Endothelial cell of umbilical vein (primary cell): Measurements from ENCODE around the gene AFAP1L2. TPM values are rescaled to one million over a fixed set of nuclear protein-coding genes. Genes with fewer than 3 reads are reported as not detected.

Source experiments
- BruUV-seq: library from RNA; stranded (reverse); fragments of 400-500 nt; replicated peaks from 2 replicates; lab custom pipeline; 2021; lab: Mats Ljungman, UMichigan
- CTCF ChIA-PET: fragments of 300-600, 350-600 bp; sonication (Branson Sonifier 250); formaldehyde crosslinking; loops from one replicate; lab custom pipeline; 2021; ENCODE audit warnings: antibody characterized with exemption, inconsistent platforms; lab: Charles Lee
- POLR2A ChIA-PET: fragments of 300-600, 350-600 bp; sonication (Branson Sonifier 250); formaldehyde crosslinking; loops from one replicate; lab custom pipeline; 2021; ENCODE audit warnings: antibody characterized with exemption, inconsistent platforms; lab: Charles Lee
- DNase-seq: peaks from one replicate; pipeline ENCODE4 v3.0.0-alpha.2; 2011; ENCODE audit warnings: low read depth, low spot score
- FAIRE-seq: peaks from 2 replicates; lab custom pipeline; 2011; peaks lifted over from hg19 to GRCh38; lab: Jason Lieb, UNC
- H2AFZ ChIP-seq: 2 replicates; pipeline ENCODE4 v1.6.0; 2012; ENCODE audit warnings: low read depth, low read length, control low read depth, inconsistent platforms
- H3K27ac ChIP-seq: 2 replicates; pipeline ENCODE4 v1.5.1; 2011; ENCODE audit warnings: low read depth, mild to moderate bottlenecking, control low read depth, low read length, moderate library complexity; ENCODE audit not compliant: insufficient read depth
- H3K27me3 ChIP-seq, 2 experiments: 2 replicates each; pipeline versions ENCODE4 v1.6.0 to v1.6.1; 2011; ENCODE audit warnings: low read length in 2 of 2, mixed read lengths in 1 of 2; ENCODE audit not compliant: control insufficient read depth in 2 of 2, insufficient read depth in 2 of 2
- H3K36me3 ChIP-seq, 2 experiments: 2 replicates in 1 of 2; 3 replicates in 1 of 2; pipeline ENCODE4 v1.5.1; 2011; ENCODE audit warnings: low read length in 2 of 2, mild to moderate bottlenecking in 1 of 2, moderate library complexity in 1 of 2; ENCODE audit not compliant: control insufficient read depth in 2 of 2, insufficient read depth in 2 of 2; ENCODE audit errors: extremely low read depth in 1 of 2
- H3K4me1 ChIP-seq: 3 replicates; pipeline ENCODE4 v1.5.1; 2011; ENCODE audit warnings: mild to moderate bottlenecking, low read length; ENCODE audit not compliant: control insufficient read depth, insufficient read depth; ENCODE audit errors: extremely low read depth
- H3K4me2 ChIP-seq: 2 replicates; pipeline ENCODE4 v1.6.1; 2011; ENCODE audit warnings: low read length, control low read depth, mixed read lengths; ENCODE audit not compliant: insufficient read depth
- H3K4me3 ChIP-seq, 3 experiments: fragments of 200-600 bp in 1 of 3; sonication (generic), shearing (Covaris generic) in 1 of 3; replicated peaks in 1 of 3; 2 replicates each; pipeline ENCODE4 v1.5.1; 2011 to 2016; ENCODE audit warnings: control low read depth in 3 of 3, low read length in 3 of 3, mild to moderate bottlenecking in 2 of 3, inconsistent platforms in 1 of 3, low read depth in 1 of 3, moderate library complexity in 1 of 3; ENCODE audit not compliant: insufficient read depth in 1 of 3
- H3K79me2 ChIP-seq: 2 replicates; pipeline ENCODE4 v1.6.0; 2012; ENCODE audit warnings: low read length, inconsistent platforms; ENCODE audit not compliant: control insufficient read depth, insufficient read depth
- H3K9ac ChIP-seq: replicated peaks from 2 replicates; pipeline ENCODE3; 2011; ENCODE audit warnings: low read length, control low read depth; ENCODE audit not compliant: insufficient read depth; ENCODE audit errors: extremely low read depth
- H3K9me1 ChIP-seq: replicated peaks from 3 replicates; pipeline ENCODE4 v1.6.0; 2011; ENCODE audit warnings: mild to moderate bottlenecking, low read length; ENCODE audit not compliant: control insufficient read depth, insufficient read depth; ENCODE audit errors: extremely low read depth
- H3K9me3 ChIP-seq: replicated peaks from 2 replicates; pipeline ENCODE4 v1.5.1; 2012; ENCODE audit warnings: low read length, inconsistent platforms; ENCODE audit not compliant: control insufficient read depth, insufficient read depth
- H4K20me1 ChIP-seq: replicated peaks from 2 replicates; pipeline ENCODE3; 2011; ENCODE audit warnings: mild to moderate bottlenecking, low read length; ENCODE audit not compliant: control insufficient read depth, insufficient read depth; ENCODE audit errors: extremely low read depth
- EZH2 ChIP-seq: IDR thresholded peaks from 2 replicates; pipeline ENCODE4 v1.6.1; 2012; ENCODE audit warnings: borderline replicate concordance, low read depth, mild to moderate bottlenecking, moderate library complexity, low read length, inconsistent platforms; ENCODE audit not compliant: severe bottlenecking
- FOS ChIP-seq: IDR thresholded peaks from 2 replicates; pipeline ENCODE4 v1.6.1; 2011; ENCODE audit warnings: mild to moderate bottlenecking, low read length, moderate library complexity, borderline replicate concordance; ENCODE audit not compliant: insufficient read depth
- GATA2 ChIP-seq: IDR thresholded peaks from 2 replicates; pipeline ENCODE4 v1.7.0; 2011; ENCODE audit warnings: low read depth, mild to moderate bottlenecking, moderate library complexity, mixed read lengths, low read length; ENCODE audit not compliant: insufficient read length, insufficient read depth
- JUN ChIP-seq: IDR thresholded peaks from 2 replicates; pipeline ENCODE4 v1.6.1; 2011; ENCODE audit warnings: borderline replicate concordance, low read depth; ENCODE audit not compliant: insufficient read length, insufficient read depth
- MYC ChIP-seq: IDR thresholded peaks from one replicate; pipeline ENCODE4 v1.6.1; 2011; ENCODE audit warnings: mild to moderate bottlenecking, low read depth, low read length
- POLR2A ChIP-seq: IDR thresholded peaks from 2 replicates; pipeline ENCODE4 v1.6.1; 2012; ENCODE audit warnings: low read depth, mild to moderate bottlenecking, control low read depth, low read length
- POLR2AphosphoS5 ChIP-seq: IDR thresholded peaks from 2 replicates; pipeline ENCODE4 v1.6.1; 2012; ENCODE audit warnings: low read depth, mild to moderate bottlenecking, control low read depth, low read length, moderate library complexity; ENCODE audit not compliant: insufficient read depth
- dilution Hi-C: fragments of 300-500 bp; cut with MboI; formaldehyde crosslinking; loops from one replicate; pipeline ENCODE4 v1.15.0; 2019; ENCODE audit warnings: low sequenced_read_pairs; ENCODE audit not compliant: extremely low pct_ligation_motif_present
- intact Hi-C: fragments of 100-400 bp; cut with micrococcal nuclease; formaldehyde crosslinking; loops from one replicate; pipeline ENCODE4 v1.10.0; 2022
- polyA plus RNA-seq, 4 experiments: library from polyadenylated mRNA; depleted of rRNA in 3 of 4; stranded (reverse) in 3 of 4; unstranded in 1 of 4; fragments of >200 nt; gene quantifications; 2 replicates each; pipeline versions ENCODE4 v1.2.1 to v1.2.3, GENCODE V29; 2011 to 2012; ENCODE audit warnings: missing spikeins in 1 of 4
- total RNA-seq: library from RNA; stranded (reverse); gene quantifications from 2 replicates; pipeline ENCODE4 v1.2.3, GENCODE V29; 2021
- TF ChIP-seq, protein P1 (sequence below), 2 donors: IDR thresholded peaks; 1 replicate in 1 of 2; 2 replicates in 1 of 2; pipeline ENCODE4 v1.5.1; 2011; ENCODE audit warnings: low read length in 2 of 2, mild to moderate bottlenecking in 2 of 2, moderate library complexity in 2 of 2, control low read depth in 1 of 2, inconsistent platforms in 1 of 2, low read depth in 1 of 2; ENCODE audit not compliant: insufficient read depth in 1 of 2; ENCODE audit errors: extremely low read depth in 1 of 2
- TF ChIP-seq, protein P2 (sequence below): IDR thresholded peaks from 2 replicates; pipeline ENCODE4 v1.6.1; 2011; ENCODE audit not compliant: insufficient read depth, insufficient read length

The AFAP1L2 gene
- total and polyA plus RNA-seq, 2 donors (not counting 3 experiments of a cell fraction or from before 2014, with no cell fraction given) = 0.90 to 4.1 TPM

- H3K79me2 ChIP-seq = no peaks in the 10 kb centered on the region
- FAIRE-seq = no peak
These were observed 23.5 kb downstream of the AFAP1L2 start for GRCh38 chr10:114380797-114381196.

GRCh38 chr10:114380060-114380459 is 24.2 kb downstream of the AFAP1L2 start:
- no peak for FAIRE-seq
- ChIA-PET POLR2A (no interaction called here), CTCF (interaction anchor here (0.6 kb wide), 1 partner anchor 652 kb away, joined by 3 read pairs; no protein-coding TSS in a partner anchor)
- no peak overlapping the region for H3K4me2 ChIP-seq
- no peak overlapping the region for H2AFZ ChIP-seq
- H3K4me1 ChIP-seq = peaks cover 8% of the 10 kb centered on the region
- no peaks in the 10 kb centered on the region for H4K20me1 ChIP-seq
- H3K9me3 ChIP-seq = no peaks in the 10 kb centered on the region
- H3K4me3 ChIP-seq = no peak overlapping the region
- no peak for DNase-seq
- H3K9me1 ChIP-seq = no peaks in the 10 kb centered on the region
- no peak overlapping the region for H3K27ac ChIP-seq
- dilution Hi-C loops = no loop called here
- H3K36me3 ChIP-seq = no peaks in the 10 kb centered on the region
- BruUV-seq = no TSS peak
- H3K79me2 ChIP-seq = no peaks in the 10 kb centered on the region
- peaks cover 21 to 43% of the 10 kb centered on the region in 2 experiments for H3K27me3 ChIP-seq
- intact Hi-C loops = no loop called here
- TF ChIP-seq POLR2A = no peak
- no peak for TF ChIP-seq POLR2AphosphoS5
- no peak for TF ChIP-seq FOS
- TF ChIP-seq, protein P1, sequence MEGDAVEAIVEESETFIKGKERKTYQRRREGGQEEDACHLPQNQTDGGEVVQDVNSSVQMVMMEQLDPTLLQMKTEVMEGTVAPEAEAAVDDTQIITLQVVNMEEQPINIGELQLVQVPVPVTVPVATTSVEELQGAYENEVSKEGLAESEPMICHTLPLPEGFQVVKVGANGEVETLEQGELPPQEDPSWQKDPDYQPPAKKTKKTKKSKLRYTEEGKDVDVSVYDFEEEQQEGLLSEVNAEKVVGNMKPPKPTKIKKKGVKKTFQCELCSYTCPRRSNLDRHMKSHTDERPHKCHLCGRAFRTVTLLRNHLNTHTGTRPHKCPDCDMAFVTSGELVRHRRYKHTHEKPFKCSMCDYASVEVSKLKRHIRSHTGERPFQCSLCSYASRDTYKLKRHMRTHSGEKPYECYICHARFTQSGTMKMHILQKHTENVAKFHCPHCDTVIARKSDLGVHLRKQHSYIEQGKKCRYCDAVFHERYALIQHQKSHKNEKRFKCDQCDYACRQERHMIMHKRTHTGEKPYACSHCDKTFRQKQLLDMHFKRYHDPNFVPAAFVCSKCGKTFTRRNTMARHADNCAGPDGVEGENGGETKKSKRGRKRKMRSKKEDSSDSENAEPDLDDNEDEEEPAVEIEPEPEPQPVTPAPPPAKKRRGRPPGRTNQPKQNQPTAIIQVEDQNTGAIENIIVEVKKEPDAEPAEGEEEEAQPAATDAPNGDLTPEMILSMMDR (IDR thresholded peaks at IDR 0.05; ENCODE audit: extremely low read depth in 1 of 2, insufficient read depth in 1 of 2, low read depth in 1 of 2, low read length in 2 of 2) = no peak
- TF ChIP-seq MYC = no peak
- no peak for TF ChIP-seq GATA2
- TF ChIP-seq EZH2 = no peak
- no peak for TF ChIP-seq JUN
- TF ChIP-seq, protein P2, sequence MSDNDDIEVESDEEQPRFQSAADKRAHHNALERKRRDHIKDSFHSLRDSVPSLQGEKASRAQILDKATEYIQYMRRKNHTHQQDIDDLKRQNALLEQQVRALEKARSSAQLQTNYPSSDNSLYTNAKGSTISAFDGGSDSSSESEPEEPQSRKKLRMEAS = no peak
- H3K9ac ChIP-seq = no peak overlapping the region

More at GRCh38 chr10:114380797-114381196, 23.5 kb downstream of the AFAP1L2 start:
- dilution Hi-C loops (no loop called here), intact Hi-C loops (no loop called here)
- Histone ChIP-seq H3K4me3 (no peak overlapping the region), H3K9me1 (no peaks in the 10 kb centered on the region), H3K4me1 (peaks cover 3% of the 10 kb centered on the region), H3K36me3 (no peaks in the 10 kb centered on the region), H3K9me3 (no peaks in the 10 kb centered on the region), H4K20me1 (no peaks in the 10 kb centered on the region), H3K27me3 (peaks cover 23 to 43% of the 10 kb centered on the region in 2 experiments), H2AFZ (no peak overlapping the region), H3K4me2 (no peak overlapping the region), H3K27ac (no peak overlapping the region), H3K9ac (no peak overlapping the region)
- DNase-seq = no peak
- ChIA-PET CTCF (no interaction called here), POLR2A (no interaction called here)
- no TSS peak for BruUV-seq
- no peak for TF ChIP-seq POLR2AphosphoS5
